ENCODE results near the gene ADGRL1. TPM values are rescaled to one million over a fixed set of nuclear protein-coding genes. Genes with fewer than 3 reads are reported as not detected.
"Not testable (repeated sequence)": the region's sequence is repeated elsewhere in the genome, so short reads cannot be mapped to it uniquely, and the experiment has no call there.

ADGRL1 gene
- total and polyA plus RNA-seq, 7 donors = 3.0 to 37.5 (median 12.5) TPM

DNA sequence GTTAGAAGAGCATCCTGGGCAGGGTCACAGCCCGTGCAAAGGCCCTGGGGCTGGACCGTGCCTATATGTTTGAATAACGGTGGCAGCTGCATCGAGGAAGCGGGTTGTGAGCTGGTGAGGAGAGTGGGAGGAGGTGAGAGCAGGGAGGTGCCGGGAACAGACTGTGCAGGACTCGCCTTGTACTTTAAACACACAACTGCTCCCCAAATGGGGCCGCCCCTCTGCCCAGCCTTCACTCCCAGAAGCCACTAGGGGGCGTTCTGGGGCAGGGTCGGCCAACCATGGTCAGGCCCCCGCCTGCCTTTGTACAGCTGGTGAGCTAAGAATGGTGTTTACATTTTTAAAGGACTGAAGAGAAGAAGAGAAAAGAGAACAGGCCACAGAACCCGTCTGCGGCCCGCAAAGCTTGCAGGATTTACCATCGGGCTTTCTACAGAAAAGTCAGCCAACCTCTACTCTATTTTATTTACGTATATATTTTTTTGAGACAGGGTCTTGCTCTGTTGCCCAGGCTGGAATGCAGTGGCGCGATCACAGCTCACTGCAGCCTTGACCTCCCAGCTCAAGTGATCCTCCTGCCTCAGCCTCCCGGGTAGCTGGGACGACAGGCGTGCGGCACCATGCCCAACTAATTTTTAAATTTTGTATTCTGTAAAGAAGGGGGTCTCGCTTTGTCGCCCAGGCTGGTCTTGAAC is 5.7 kb downstream of the ADGRL1 start:
- not testable (repeated sequence) for H3K4me3 ChIP-seq, H3K36me3 ChIP-seq, H3K27me3 ChIP-seq, H3K9me3 ChIP-seq
- TF ChIP-seq, protein P1, sequence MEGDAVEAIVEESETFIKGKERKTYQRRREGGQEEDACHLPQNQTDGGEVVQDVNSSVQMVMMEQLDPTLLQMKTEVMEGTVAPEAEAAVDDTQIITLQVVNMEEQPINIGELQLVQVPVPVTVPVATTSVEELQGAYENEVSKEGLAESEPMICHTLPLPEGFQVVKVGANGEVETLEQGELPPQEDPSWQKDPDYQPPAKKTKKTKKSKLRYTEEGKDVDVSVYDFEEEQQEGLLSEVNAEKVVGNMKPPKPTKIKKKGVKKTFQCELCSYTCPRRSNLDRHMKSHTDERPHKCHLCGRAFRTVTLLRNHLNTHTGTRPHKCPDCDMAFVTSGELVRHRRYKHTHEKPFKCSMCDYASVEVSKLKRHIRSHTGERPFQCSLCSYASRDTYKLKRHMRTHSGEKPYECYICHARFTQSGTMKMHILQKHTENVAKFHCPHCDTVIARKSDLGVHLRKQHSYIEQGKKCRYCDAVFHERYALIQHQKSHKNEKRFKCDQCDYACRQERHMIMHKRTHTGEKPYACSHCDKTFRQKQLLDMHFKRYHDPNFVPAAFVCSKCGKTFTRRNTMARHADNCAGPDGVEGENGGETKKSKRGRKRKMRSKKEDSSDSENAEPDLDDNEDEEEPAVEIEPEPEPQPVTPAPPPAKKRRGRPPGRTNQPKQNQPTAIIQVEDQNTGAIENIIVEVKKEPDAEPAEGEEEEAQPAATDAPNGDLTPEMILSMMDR (IDR thresholded peaks at IDR 0.05) = peak in 3 of 4 experiments; percentile 53 to 69 (median 59)
- Histone ChIP-seq H3K27ac (peak overlapping the region in 3 of 4 donors; percentile 38 to 75 (median 66)), H3K4me1 (peaks cover 0 to 41% (median 22%) of the 10 kb centered on the region in 4 donors)
- 44 to 57% methylated on average over 24 of the region's 24 CpGs for WGBS, 2 donors
- peak; percentile 81 for DNase-seq
- intact Hi-C loops (cut with DNase I) = loop anchor here (10.0 kb wide), 1 partner anchor 205 kb away; no protein-coding TSS in a partner anchor

DNA sequence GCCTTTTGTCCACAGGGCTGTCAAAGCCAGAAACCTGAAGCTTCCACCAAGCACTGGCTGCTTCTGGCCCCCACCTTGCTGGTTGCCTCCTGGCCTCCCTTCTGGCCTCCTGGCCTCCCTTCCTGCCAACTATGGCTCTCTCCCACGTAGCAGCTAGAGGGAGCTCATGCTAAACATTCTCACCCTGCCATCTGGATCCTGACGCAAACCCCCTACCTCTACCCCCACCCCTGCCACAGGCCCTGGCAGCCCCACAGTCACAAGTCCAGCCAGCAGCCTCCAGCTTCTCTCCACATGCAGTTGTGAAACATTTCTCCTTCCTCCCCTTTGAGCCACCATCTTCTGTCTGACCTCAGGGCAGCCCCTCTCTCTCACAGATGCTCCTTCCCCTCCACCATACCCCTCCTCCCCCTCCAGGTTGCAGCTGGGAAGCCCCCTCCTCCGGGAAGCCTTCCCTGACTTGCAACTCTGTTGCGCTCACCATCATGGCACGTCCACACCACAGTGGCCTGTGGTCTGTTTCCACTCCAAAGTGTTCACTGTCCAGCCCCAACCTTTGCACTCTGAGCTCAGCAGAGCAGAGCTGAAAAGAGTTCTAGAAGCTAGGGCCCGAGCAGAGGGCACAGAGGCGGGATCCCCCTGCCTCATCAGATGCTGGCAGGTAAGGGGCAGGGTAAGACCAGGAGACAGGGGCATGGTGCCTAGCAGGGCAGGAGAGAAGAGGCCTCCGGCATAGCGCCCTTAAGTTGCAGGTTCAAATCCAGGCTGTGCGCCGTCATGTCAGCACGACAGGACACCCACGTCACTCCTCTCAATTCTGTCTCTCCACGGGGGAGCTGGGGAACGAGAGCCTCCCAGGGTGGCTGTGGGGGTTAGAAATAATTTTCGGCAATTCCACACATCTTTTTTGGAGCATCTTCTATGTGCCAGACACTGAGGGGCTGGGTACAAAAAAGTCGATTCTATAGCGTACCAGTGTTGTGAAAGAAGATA is 7.3 kb downstream of the ADGRL1 start:
- H3K4me3 ChIP-seq = no peak overlapping the region
- intact Hi-C loops (cut with DNase I) = loop anchor here (5.0 kb wide), 1 partner anchor 154 kb away; no protein-coding TSS in a partner anchor
- no peak overlapping the region for H3K27ac ChIP-seq
- WGBS, 2 donors = 87 to 90% methylated on average over 18 of the region's 18 CpGs
- DNase-seq = no peak
- no peaks in the 10 kb centered on the region for H3K27me3 ChIP-seq
- no peaks in the 10 kb centered on the region for H3K36me3 ChIP-seq
- TF ChIP-seq, protein P1 (IDR thresholded peaks at IDR 0.05) = no peak
- TF ChIP-seq POLR2A (IDR thresholded peaks at IDR 0.05) (no peak), POLR2AphosphoS5 (IDR thresholded peaks at IDR 0.05) (no peak), EP300 (IDR thresholded peaks at IDR 0.05) (no peak)
- H3K4me1 ChIP-seq = peaks cover 0 to 42% (median 24%) of the 10 kb centered on the region in 4 donors
- no peaks in the 10 kb centered on the region for H3K9me3 ChIP-seq

DNA sequence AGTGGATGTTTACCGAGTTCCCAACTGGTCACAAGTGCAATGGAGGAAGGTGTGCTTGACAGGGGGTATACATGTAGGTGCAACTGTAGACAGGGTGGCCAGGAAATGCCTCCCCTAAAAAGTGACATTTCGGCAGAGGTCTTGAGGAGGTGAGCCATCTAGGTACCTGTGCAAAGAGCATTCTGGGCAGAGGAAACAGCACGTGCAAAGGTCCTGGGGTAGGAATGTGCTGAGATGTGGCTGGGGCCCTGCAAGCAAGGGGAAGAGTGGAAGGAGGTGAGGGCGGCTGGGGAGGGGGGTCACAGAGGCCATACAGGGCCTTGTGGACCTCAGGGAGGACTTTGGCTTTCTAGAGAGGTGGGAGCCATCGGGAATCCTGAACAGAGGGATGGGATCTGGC is 8.1 kb downstream of the ADGRL1 start:
- H3K27ac ChIP-seq = no peak overlapping the region
- no peaks in the 10 kb centered on the region for H3K9me3 ChIP-seq
- intact Hi-C loops (cut with DNase I) = loop anchor here (5.0 kb wide), 1 partner anchor 154 kb away; no protein-coding TSS in a partner anchor
- no peaks in the 10 kb centered on the region for H3K27me3 ChIP-seq
- H3K4me3 ChIP-seq = no peak overlapping the region
- 91 to 92% methylated on average over 5 of the region's 5 CpGs for WGBS, 2 donors
- H3K4me1 ChIP-seq = peaks cover 0 to 41% (median 22%) of the 10 kb centered on the region in 4 donors
- no peak for DNase-seq
- TF ChIP-seq POLR2A (IDR thresholded peaks at IDR 0.05) = no peak
- no peak for TF ChIP-seq POLR2AphosphoS5 (IDR thresholded peaks at IDR 0.05)
- TF ChIP-seq, protein P1 (IDR thresholded peaks at IDR 0.05) = no peak
- TF ChIP-seq EP300 (IDR thresholded peaks at IDR 0.05) = no peak
- no peaks in the 10 kb centered on the region for H3K36me3 ChIP-seq

DNA sequence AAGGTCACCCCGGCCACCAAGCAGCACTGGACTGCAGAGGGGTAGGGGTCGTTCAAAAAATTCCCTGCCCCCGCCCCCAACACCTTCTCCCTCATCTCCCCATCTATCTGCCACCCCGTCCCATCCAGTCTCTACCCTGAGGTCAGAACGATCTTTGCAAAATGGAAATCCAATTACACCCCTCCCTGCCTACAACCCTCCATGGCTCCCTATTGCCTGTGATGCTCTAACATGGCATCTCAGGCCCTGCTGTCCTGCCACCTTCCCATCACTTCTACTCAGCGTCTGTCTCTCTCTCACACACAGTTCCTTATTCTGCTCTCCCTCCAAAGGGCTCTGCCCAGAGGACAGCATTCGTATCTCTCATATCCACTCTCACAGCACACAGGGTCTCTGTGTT is 8.7 kb downstream of the ADGRL1 start:
- intact Hi-C loops (cut with DNase I) = loop anchor here (5.0 kb wide), 1 partner anchor 155 kb away; no protein-coding TSS in a partner anchor
- not testable (repeated sequence) for H3K27me3 ChIP-seq, H3K36me3 ChIP-seq, H3K27ac ChIP-seq, H3K4me3 ChIP-seq, DNase-seq, H3K9me3 ChIP-seq
- 91 to 95% methylated on average over 6 of the region's 7 CpGs for WGBS, 2 donors
- H3K4me1 ChIP-seq = peaks cover 0 to 41% (median 22%) of the 10 kb centered on the region in 4 donors

DNA sequence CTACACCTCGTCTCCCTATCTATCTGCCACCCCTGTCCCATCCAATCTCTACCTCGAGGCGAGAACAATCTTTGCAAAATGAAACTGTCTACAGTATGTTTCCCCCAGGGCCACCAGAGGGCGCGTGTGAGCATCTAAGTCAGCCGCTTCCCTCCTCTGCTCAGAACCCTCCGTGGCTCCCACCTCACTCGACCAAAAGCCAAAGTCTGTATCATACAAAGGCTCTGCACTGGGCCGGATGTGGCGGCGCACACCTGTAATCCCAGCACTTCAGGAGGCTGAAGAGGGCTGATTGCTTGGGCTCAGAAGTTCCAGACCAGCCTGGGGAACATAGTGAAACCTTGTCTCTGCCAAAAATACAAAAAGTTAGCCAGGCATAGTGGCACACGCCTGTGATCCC is 9.9 kb downstream of the ADGRL1 start:
- H3K27me3 ChIP-seq, H3K4me3 ChIP-seq, H3K9me3 ChIP-seq, H3K27ac ChIP-seq, H3K36me3 ChIP-seq: not testable (repeated sequence)
- peak; percentile 75 for DNase-seq
- WGBS, 2 donors = 23 to 36% methylated on average over 12 of the region's 12 CpGs
- intact Hi-C loops (cut with DNase I) = loop anchor here (5.0 kb wide), 1 partner anchor 156 kb away; no protein-coding TSS in a partner anchor
- peaks cover 0 to 41% (median 20%) of the 10 kb centered on the region in 4 donors for H3K4me1 ChIP-seq
- TF ChIP-seq, protein P1 (IDR thresholded peaks at IDR 0.05) = peak; percentile 41 to 59 (median 51)

DNA sequence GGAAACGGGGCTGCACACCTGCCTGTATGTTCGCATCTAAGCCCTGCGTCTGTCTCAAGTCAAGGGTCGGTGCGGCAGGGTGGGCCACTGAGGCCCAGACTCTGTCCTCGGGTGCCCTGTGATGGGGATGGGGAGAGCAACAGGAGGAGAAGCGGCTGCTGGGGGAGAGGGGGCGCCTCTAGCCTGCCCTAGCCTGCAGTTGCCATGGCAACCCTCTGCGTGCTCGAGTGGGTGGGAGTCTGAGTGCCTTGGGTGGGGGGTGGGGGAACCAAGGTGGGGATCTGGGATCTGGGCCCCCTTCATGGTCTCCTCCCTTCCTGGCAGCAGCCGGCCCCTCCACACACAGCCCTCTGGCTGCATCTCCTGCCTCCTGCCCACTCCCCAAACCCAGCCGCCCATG is 10.8 kb downstream of the ADGRL1 start:
- H3K27me3 ChIP-seq, DNase-seq, H3K4me3 ChIP-seq, H3K36me3 ChIP-seq, H3K9me3 ChIP-seq: not testable (repeated sequence)
- peaks cover 0 to 38% (median 15%) of the 10 kb centered on the region in 4 donors for H3K4me1 ChIP-seq
- WGBS, 2 donors = 93 to 94% methylated on average over 12 of the region's 12 CpGs
- intact Hi-C loops (cut with DNase I) = loop anchor here (5.0 kb wide), 1 partner anchor 157 kb away; no protein-coding TSS in a partner anchor
- peak overlapping the region in 1 of 4 donors; percentile 50 for H3K27ac ChIP-seq
